AG08396 (cell line): ENCODE results near the gene ZNF407.

Experiments used
- DNase-seq: peaks from one replicate; pipeline ENCODE4 v3.0.0; 2012; ENCODE audit warnings: low spot score, mixed read lengths

The ZNF407 gene

DNA sequence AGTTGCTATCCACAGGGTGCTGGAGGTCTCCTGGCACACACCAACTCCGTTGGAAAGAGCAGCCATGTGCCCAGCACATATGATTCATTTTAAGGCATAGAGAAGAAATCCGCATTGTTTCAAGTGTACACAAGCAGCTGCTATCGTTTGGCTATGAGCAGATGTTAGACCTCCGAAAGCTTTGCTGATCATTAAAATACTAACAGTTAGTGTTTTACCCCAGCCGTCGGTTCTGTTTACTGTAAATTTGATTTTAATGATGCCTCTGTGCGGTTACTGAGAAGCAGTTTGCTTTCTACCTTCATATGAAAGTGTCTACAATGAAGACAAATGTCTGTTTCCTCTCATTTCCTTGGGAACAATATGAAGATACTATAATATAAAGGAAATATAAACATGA, 456.4 kb downstream of the ZNF407 start:
- no peak for DNase-seq

- no peak for DNase-seq
Observed at GRCh38 chr18:75054611-75055010, 456.9 kb downstream of the ZNF407 start.

GRCh38 chr18:75057169-75057960, 459.7 kb downstream of the ZNF407 start:
- no peak for DNase-seq

DNA sequence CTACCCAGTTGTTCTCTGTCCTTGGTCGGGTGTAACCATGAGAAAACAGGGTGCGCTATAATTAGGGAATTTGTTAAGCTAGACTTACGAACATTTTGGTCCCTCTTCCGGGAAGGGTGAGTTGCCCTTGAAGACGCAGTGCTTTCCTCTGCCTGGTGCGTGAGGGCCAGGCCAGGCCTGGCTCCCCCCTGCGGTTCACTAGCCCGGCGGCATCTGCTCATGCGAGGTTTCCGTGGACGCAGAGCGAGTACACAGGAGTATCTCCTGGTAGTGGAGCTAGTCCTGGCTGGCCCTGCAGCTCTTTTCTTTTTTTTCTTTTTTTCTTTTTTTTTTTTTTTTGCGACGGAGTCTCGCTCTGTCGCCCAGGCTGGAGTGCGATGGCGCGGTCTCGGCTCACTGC, 462.5 kb downstream of the ZNF407 start:
- no peak for DNase-seq

DNA sequence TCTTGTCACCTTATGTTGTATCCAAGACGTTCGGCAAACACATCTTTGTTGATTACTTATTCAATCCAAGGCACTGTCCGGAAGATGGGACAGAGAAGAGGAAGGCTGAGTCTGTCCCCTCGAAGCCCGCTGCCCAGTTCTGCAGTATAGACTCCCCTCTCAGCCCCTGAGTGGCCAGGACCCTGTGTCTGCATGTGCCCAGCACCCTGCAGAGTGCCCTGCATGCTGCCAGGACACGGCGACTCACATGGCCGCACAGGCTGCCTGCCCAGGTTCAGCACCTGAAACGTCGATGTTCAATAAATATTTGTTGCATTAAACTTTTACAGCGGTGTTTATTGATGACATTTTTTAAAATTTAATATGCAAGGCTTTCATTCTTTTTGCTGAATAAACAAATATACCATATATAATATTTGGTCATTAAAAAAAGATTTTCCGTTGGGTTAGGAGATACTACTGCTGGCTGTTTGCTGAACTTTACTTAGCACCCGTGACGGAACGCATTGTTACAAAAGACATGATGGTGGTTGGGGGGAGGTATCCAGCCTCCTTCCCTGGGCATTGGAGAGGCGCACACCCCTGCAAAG, 464.7 kb downstream of the ZNF407 start:
- no peak for DNase-seq

DNA sequence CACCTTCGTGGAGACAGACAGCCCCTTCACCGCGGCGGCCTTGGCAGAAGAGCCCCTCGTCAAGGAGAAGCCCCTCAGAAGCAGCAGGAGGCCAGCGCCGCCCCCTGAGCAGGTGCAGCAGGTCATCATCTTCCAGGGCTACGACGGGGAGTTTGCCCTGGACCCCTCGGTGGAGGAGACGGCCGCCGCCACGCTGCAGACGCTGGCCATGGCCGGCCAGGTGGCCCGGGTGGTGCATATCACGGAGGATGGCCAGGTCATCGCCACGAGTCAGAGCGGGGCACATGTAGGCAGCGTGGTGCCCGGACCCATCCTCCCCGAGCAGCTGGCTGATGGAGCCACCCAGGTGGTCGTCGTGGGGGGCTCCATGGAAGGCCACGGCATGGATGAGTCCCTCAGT, 465.5 kb downstream of the ZNF407 start:
- no peak for DNase-seq

GRCh38 chr18:75063615-75064512, 466.2 kb downstream of the ZNF407 start:
- no peak for DNase-seq

DNA sequence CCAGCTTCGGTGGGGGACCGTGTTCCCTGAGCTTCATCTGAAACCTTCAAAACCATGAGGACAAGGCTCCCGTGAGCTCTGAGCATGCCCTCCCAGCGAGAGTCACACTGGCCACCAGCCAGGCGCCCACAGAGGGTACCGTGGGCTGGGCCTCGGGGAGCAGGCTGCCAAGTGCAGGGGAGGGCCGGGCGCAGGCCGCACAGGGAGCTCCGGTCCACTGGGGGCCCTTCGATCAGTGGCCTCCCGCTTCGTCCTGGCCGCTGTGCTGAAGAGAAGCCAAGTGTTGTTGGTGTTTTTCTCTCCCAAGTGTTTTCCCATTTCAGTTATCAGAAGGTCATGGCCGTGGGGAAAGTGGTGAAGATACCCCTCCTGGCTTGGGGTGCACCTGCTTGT, 466.8 kb downstream of the ZNF407 start:
- no peak for DNase-seq

- no peak for DNase-seq
Observed at GRCh38 chr18:75065251-75066000, 467.8 kb downstream of the ZNF407 start.

GRCh38 chr18:75066021-75066880, 468.6 kb downstream of the ZNF407 start:
- DNase-seq = no peak

DNA sequence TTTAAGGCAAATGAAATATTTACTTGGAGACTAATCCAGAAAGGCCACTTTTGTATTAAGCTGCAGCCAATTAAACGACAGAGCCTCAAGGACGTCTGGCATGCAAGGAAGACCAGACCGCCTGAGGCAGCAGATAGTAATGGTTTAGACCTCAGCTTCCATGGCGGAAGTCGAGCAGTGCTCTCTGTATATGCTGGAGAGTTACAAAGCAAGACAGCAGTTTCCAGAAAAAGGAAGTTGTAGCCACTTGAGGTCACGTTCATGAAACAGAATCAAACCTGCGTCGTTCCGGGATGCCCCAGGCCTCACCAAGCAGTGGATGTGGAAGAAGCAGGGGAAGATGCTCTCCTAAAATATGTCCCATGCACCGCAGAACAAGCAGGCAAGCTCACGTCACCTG, 469.3 kb downstream of the ZNF407 start:
- no peak for DNase-seq

- DNase-seq = no peak
Observed at GRCh38 chr18:75067996-75068645, 470.5 kb downstream of the ZNF407 start.

DNA sequence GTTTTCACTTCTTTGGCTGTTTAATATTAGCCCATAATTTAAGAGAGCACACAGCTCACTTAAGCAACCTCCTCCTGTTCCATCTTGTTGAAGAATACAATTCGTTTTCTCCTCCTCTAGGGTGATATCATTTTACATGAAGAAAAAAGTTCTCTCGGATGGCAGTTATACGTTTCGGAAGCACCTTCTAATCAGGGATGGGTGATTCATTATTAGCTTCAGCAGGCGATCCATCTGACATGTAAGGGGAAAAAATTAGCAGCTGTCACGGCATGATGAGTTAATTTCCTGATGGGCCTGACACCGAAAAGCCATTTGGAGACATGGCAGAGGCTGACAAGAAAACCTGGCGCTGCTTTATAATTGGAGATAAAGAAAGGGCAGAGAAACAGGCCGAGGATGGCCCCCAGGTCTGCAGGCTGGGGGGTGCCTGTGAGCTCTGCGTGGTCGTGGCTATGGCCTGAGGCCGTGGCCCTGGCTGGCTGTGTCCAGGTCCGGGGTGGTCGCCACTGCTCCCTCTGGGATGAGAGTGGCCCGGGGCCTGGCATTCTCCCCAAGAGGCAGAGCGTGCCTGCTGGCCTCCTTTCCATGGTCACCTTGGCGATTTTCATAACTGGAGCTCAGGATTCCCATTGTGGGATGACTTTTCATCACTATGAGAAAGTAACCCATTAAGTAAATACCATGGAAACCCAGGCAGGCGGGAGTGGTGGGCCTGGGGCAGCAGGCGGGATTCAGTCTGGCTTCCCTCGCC, 471.2 kb downstream of the ZNF407 start:
- DNase-seq = no peak

DNA sequence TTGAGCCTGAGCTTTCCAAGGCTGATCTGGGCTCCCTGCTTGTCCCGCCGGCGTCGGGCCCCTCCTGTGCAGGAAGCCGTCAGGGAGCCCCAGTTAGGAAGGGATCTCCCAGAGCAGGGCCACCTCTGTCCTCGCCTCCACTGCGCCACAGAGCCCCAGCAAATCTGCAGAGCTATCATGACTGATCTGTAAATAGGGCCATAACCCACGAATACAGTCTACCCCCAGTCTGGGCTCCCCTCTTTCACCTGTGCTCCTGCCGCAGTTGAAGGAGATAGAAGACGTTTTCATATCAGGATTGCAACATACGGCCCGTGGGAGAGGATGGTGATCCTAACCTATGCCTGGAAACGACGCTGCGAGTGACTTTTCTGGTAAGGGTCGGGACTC, 472.6 kb downstream of the ZNF407 start:
- DNase-seq = no peak

DNA sequence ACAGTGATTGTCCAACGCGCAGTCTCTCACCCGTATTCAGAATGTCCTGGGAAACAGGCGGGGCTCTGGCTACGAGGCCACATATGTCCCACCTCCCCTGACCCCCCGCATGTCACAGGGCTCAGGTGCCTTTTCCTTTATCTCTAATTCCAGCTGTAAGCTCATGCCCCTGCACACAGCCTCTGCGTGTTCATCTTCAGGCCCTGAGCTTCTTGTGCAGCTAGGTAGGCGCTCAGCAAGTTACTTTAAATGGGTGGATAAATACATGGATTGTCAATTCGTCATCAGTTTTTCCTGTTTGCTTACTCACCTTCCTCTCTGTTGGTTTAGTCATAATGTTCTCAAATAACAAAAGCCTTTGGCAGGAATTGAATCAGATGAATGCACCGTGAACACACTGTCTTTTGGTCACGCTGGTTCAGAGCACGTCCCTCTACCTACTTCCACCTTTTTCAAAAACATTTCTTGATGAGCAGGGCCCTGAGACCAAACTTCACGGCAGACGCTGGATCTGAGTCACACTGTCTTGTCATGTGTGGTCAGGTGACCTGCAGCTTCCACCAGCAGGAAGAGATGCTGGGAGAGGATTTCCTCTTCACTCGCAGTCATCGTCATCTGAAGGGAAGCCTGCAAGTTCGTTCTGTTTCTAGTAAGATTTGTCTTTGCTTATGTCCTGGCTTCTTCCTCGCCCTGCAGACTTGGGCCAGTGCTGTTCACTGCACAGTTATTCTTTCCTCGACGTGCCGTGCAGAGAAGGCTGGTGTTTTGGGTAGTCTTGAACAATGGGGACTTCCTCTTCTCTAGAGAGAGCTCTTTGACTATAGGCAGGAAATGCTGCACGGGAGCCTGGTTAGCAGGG, 473.2 kb downstream of the ZNF407 start:
- peak; percentile 68 for DNase-seq

GRCh38 chr18:75071484-75071785, 473.8 kb downstream of the ZNF407 start:
- DNase-seq = no peak

GRCh38 chr18:75071866-75072671, 474.4 kb downstream of the ZNF407 start:
- no peak for DNase-seq

GRCh38 chr18:75072672-75073371, 475.2 kb downstream of the ZNF407 start:
- no peak for DNase-seq
